ENCODE data around the gene C12orf42.

- TF ChIP-seq, protein P1, sequence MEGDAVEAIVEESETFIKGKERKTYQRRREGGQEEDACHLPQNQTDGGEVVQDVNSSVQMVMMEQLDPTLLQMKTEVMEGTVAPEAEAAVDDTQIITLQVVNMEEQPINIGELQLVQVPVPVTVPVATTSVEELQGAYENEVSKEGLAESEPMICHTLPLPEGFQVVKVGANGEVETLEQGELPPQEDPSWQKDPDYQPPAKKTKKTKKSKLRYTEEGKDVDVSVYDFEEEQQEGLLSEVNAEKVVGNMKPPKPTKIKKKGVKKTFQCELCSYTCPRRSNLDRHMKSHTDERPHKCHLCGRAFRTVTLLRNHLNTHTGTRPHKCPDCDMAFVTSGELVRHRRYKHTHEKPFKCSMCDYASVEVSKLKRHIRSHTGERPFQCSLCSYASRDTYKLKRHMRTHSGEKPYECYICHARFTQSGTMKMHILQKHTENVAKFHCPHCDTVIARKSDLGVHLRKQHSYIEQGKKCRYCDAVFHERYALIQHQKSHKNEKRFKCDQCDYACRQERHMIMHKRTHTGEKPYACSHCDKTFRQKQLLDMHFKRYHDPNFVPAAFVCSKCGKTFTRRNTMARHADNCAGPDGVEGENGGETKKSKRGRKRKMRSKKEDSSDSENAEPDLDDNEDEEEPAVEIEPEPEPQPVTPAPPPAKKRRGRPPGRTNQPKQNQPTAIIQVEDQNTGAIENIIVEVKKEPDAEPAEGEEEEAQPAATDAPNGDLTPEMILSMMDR (IDR thresholded peaks at IDR 0.05 in 2 of 3, conservative IDR thresholded peaks at IDR 0.05 in 1 of 3; ENCODE audit: borderline replicate concordance in 1 of 3, insufficient read depth in 1 of 3, low read depth in 2 of 3, low read length in 2 of 3), result no peak
- TF ChIP-seq ATF3 (IDR thresholded peaks at IDR 0.05) (no peak), POLR2A (IDR thresholded peaks at IDR 0.05; ENCODE audit: borderline replicate concordance, extremely low read depth, insufficient read depth, insufficient read length) (no peak), EGR1 (IDR thresholded peaks at IDR 0.05; ENCODE audit: low read depth) (no peak), POLR2AphosphoS5 (IDR thresholded peaks at IDR 0.05; ENCODE audit: low read depth, low read length) (no peak)
Measured at GRCh38 chr12:103498990-103499389, 3.2 kb upstream of the C12orf42 start.

All from HCT116 (cell line).